Duodenal mucosa (tissue), 2 donors: ENCODE measurements around the gene LSR.

ENCODE experiments used
- H3K27ac ChIP-seq: one replicate; pipeline ENCODE4 v1.7.0; 2013; ENCODE audit warnings: low read depth, low read length
- H3K27me3 ChIP-seq, 2 donors: one replicate each; pipeline ENCODE4 v1.7.0; 2013; ENCODE audit warnings: low read length in 2 of 2, control low read depth in 1 of 2; ENCODE audit not compliant: insufficient read depth in 2 of 2, control insufficient read depth in 1 of 2
- H3K36me3 ChIP-seq, 2 donors: one replicate each; pipeline ENCODE4 v1.7.0; 2013; ENCODE audit warnings: low read length in 2 of 2, control low read depth in 1 of 2; ENCODE audit not compliant: insufficient read depth in 2 of 2, control insufficient read depth in 1 of 2
- H3K4me1 ChIP-seq, 2 donors: one replicate each; pipeline ENCODE4 v1.7.0; 2013; ENCODE audit warnings: low read length in 2 of 2, control low read depth in 1 of 2; ENCODE audit not compliant: insufficient read depth in 2 of 2, control insufficient read depth in 1 of 2
- H3K4me3 ChIP-seq, 2 donors: one replicate each; pipeline ENCODE4 v1.7.0; 2013; ENCODE audit warnings: low read length in 2 of 2, low read depth in 1 of 2
- H3K9ac ChIP-seq, 2 donors: one replicate each; pipeline ENCODE4 v1.7.0; 2013; ENCODE audit warnings: low read length in 2 of 2, low read depth in 1 of 2
- H3K9me3 ChIP-seq, 2 donors: one replicate each; pipeline ENCODE4 v1.7.0; 2013; ENCODE audit warnings: low read length in 2 of 2, control low read depth in 1 of 2; ENCODE audit not compliant: control insufficient read depth in 1 of 2

The LSR gene

GRCh38 chr19:35294859-35295791, 46.3 kb downstream of the LSR start:
- Histone ChIP-seq H3K9ac (no peak overlapping the region), H3K9me3 (no peaks in the 10 kb centered on the region), H3K36me3 (no peaks in the 10 kb centered on the region), H3K4me1 (no peaks in the 10 kb centered on the region), H3K4me3 (no peak overlapping the region), H3K27me3 (no peaks in the 10 kb centered on the region), H3K27ac (no peak overlapping the region)

DNA sequence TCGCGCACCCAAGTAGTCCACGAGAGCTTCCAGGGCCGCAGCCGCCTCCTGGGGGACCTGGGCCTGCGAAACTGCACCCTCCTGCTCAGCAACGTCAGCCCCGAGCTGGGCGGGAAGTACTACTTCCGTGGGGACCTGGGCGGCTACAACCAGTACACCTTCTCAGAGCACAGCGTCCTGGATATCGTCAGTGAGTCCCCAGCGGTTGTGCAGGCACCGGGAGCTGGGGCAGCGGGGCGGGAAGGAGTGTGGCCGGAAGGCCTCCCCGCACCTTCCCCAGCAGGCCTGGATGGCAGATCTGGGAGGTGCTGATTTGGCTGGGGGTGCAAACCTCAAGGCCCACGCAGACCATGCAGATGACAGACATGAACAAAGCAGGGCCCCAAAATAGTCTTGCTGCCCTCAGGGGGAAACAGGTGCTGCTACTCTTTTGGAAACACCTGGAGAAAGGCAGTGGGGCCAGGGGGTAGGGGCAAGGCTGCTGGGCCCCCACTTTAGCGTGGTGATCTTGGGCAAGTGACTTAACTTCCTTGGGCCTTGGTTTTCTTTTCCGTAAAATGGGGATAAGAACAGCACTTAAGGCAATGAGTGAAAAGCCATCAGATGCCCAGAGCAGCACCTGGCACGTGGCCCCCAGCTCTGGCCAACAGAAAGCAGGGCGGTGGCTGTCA, 47.1 kb downstream of the LSR start:
- H3K4me3 ChIP-seq = no peak overlapping the region
- no peaks in the 10 kb centered on the region for H3K4me1 ChIP-seq
- H3K36me3 ChIP-seq = no peaks in the 10 kb centered on the region
- H3K9ac ChIP-seq = no peak overlapping the region
- no peak overlapping the region for H3K27ac ChIP-seq
- no peaks in the 10 kb centered on the region for H3K27me3 ChIP-seq
- no peaks in the 10 kb centered on the region for H3K9me3 ChIP-seq

DNA sequence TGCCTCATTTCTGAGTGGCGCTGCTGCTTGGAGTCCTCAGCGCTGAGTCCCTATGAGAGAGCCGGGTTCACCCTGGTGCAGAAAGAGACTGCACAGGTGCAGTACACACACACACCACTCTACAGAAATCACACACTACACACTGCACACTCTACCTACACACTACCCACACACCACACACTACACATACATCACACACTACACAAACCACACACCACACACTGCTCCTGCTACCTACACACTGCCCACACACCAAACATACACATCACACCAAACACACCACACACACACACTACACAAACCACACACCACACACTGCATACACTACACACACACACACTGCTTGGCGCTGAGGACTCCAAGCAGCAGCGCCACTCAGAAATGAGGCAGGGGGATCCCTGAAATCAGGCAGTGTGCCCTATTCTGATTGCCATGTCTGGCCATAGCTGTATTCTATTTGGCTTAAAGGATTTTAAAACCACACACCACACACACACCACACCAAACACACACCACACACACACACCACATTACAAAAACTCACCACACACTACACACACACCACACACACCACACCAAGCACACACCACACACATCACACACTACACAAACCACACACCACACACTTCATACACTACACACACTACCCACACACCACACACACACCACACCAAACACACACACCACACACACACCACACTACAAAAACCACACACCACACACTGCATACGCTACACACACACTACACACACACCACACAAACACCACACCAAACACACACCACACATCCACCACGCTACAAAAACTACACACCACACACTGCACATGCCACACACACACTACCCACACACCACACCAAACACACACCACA, 48.1 kb downstream of the LSR start:
- no peaks in the 10 kb centered on the region for H3K36me3 ChIP-seq
- no peak overlapping the region for H3K27ac ChIP-seq
- H3K4me1 ChIP-seq = no peaks in the 10 kb centered on the region
- H3K27me3 ChIP-seq = no peaks in the 10 kb centered on the region
- no peak overlapping the region for H3K4me3 ChIP-seq
- no peaks in the 10 kb centered on the region for H3K9me3 ChIP-seq
- no peak overlapping the region for H3K9ac ChIP-seq

GRCh38 chr19:35297515-35297848, 48.7 kb downstream of the LSR start:
- Histone ChIP-seq H3K9ac (no peak overlapping the region), H3K36me3 (no peaks in the 10 kb centered on the region), H3K4me3 (no peak overlapping the region), H3K27me3 (no peaks in the 10 kb centered on the region), H3K27ac (no peak overlapping the region), H3K4me1 (no peaks in the 10 kb centered on the region), H3K9me3 (no peaks in the 10 kb centered on the region)

DNA sequence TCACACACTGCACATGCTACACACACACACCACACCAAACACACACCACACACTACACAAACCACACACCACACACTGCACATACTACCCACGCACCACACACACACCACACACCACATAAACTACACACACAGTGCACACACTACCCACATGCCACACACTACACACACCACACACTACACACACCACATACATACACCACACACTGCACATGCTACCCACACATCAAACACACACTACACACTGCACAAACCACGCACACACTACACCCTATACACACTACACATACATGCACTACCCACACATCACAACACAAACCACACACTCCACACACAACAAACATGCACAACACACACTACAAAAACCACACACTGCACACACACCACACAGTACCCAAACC, 49.1 kb downstream of the LSR start:
- no peak overlapping the region for H3K9ac ChIP-seq
- H3K27ac ChIP-seq = no peak overlapping the region
- no peak overlapping the region for H3K4me3 ChIP-seq
- H3K4me1 ChIP-seq = no peaks in the 10 kb centered on the region
- H3K36me3 ChIP-seq = no peaks in the 10 kb centered on the region
- H3K27me3 ChIP-seq = no peaks in the 10 kb centered on the region
- no peaks in the 10 kb centered on the region for H3K9me3 ChIP-seq

DNA sequence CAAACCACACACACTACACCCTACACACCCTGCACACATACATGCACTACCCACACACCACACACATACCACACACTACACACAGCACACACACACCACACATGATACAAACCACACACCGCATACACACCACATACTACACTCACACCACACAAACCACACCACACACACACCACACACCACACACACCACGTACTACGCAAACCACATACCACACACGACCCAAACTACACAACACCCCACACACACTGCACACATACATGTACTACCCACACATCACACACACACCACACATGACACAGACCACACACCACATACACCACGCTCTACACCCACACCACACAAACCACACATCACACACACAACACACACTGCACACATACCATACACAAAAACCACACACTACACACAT, 49.8 kb downstream of the LSR start:
- Histone ChIP-seq H3K4me3 (no peak overlapping the region), H3K27ac (no peak overlapping the region), H3K4me1 (no peaks in the 10 kb centered on the region), H3K9ac (no peak overlapping the region), H3K27me3 (no peaks in the 10 kb centered on the region), H3K36me3 (no peaks in the 10 kb centered on the region), H3K9me3 (no peaks in the 10 kb centered on the region)

- no peaks in the 10 kb centered on the region for H3K27me3 ChIP-seq
- H3K27ac ChIP-seq = no peak overlapping the region
- H3K4me1 ChIP-seq = no peaks in the 10 kb centered on the region
- no peaks in the 10 kb centered on the region for H3K36me3 ChIP-seq
- no peak overlapping the region for H3K4me3 ChIP-seq
- no peaks in the 10 kb centered on the region for H3K9me3 ChIP-seq
- no peak overlapping the region for H3K9ac ChIP-seq
Observed at GRCh38 chr19:35299523-35300338, 50.9 kb downstream of the LSR start.

DNA sequence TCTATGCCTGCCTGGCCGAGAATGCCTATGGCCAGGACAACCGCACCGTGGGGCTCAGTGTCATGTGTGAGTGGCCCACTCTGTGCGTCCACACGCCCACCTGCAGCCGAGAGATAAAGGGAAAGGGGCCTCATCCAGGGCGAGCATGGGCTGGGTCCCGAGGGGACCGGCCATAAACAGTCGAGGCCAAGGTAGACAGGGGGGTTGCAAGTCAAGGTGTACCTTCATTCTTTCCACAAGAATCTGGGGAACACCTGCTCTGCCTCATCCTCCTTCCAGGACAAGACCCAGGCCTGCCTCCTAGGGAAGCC, 51.5 kb downstream of the LSR start:
- no peak overlapping the region for H3K27ac ChIP-seq
- H3K27me3 ChIP-seq = no peaks in the 10 kb centered on the region
- no peaks in the 10 kb centered on the region for H3K36me3 ChIP-seq
- H3K4me1 ChIP-seq = no peaks in the 10 kb centered on the region
- no peak overlapping the region for H3K9ac ChIP-seq
- H3K4me3 ChIP-seq = no peak overlapping the region
- no peaks in the 10 kb centered on the region for H3K9me3 ChIP-seq

- Histone ChIP-seq H3K27me3 (no peaks in the 10 kb centered on the region), H3K9me3 (no peaks in the 10 kb centered on the region), H3K36me3 (no peaks in the 10 kb centered on the region), H3K27ac (no peak overlapping the region), H3K4me3 (no peak overlapping the region), H3K9ac (no peak overlapping the region), H3K4me1 (no peaks in the 10 kb centered on the region)
Observed at GRCh38 chr19:35301961-35302360, 53.2 kb downstream of the LSR start.
